ENCODE data around the gene LRRC4B. TPM values are rescaled to one million over a fixed set of nuclear protein-coding genes. Genes with fewer than 3 reads are reported as not detected.
"Not testable (repeated sequence)": the region's sequence is repeated elsewhere in the genome, so short reads cannot be mapped to it uniquely, and the experiment has no call there.

Gene LRRC4B
- total and polyA plus RNA-seq, 3 donors from 2014 or later = 2.8 to 10.1 (median 5.7) TPM

DNA sequence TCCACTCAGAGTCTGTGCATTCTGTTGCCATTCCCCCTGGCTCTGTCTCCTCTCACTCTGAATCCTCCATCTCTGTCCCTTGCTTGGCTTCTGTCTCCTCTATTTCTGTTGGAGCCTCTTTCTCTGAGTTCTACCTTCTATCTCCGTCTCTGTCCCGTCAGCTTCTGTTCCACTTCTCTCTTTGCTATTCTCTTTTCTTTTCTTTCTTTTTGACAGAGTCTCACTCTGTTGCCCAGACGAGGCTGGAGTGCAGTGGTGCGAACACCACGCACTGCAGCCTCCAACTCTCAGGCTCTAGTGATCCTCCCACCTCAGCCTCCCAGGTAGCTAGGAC, 33.8 kb upstream of the LRRC4B start:
- no peaks in the 10 kb centered on the region for H3K36me3 ChIP-seq (ENCODE audit: low read depth, missing control alignments)
- H3K27ac ChIP-seq = no peak overlapping the region
- H3K4me3 ChIP-seq = no peak overlapping the region
- no peaks in the 10 kb centered on the region for H3K27me3 ChIP-seq
- no peak for DNase-seq
- H3K9me3 ChIP-seq = no peaks in the 10 kb centered on the region
- intact Hi-C loops (cut with DNase I; ENCODE audit: low total_unique reads) = no loop called here
- 81 to 82% methylated on average over 5 of the region's 5 CpGs for WGBS, 2 donors
- no peaks in the 10 kb centered on the region for H3K4me1 ChIP-seq
- no peak for TF ChIP-seq POLR2A (IDR thresholded peaks at IDR 0.05)
- TF ChIP-seq, protein P1, sequence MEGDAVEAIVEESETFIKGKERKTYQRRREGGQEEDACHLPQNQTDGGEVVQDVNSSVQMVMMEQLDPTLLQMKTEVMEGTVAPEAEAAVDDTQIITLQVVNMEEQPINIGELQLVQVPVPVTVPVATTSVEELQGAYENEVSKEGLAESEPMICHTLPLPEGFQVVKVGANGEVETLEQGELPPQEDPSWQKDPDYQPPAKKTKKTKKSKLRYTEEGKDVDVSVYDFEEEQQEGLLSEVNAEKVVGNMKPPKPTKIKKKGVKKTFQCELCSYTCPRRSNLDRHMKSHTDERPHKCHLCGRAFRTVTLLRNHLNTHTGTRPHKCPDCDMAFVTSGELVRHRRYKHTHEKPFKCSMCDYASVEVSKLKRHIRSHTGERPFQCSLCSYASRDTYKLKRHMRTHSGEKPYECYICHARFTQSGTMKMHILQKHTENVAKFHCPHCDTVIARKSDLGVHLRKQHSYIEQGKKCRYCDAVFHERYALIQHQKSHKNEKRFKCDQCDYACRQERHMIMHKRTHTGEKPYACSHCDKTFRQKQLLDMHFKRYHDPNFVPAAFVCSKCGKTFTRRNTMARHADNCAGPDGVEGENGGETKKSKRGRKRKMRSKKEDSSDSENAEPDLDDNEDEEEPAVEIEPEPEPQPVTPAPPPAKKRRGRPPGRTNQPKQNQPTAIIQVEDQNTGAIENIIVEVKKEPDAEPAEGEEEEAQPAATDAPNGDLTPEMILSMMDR (IDR thresholded peaks at IDR 0.05) = no peak

DNA sequence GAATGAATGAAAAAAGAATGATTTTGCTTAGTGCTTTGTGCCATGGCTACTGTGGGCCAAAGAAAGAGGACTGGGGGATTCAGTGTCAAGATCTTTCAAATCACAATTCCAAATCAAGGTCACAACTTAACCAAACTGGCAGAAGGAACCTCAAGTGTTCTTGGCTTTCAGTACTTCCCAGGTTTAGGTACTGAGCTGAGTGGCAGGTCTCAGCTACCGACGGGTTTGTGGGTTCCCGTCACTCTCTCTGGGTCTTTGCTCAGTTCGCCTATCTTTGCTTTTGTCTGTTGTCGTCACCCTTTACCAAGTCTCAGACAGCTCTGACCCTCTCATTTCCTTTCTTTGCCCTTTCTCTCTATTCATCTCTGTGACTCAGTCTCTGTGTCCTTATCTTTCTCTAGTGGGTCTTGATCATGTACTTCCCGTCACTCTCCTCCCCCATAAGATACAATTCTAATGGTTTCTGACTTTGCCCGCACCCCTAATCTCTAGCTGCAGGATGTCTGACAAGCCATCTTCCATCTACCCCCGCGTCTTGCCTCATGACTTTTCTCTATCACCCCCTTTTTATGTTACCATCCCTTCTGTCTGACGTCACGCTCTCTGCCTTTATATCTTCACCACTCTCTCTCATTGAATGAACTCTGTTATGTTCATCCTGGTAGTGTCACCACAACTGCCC, 33.3 kb upstream of the LRRC4B start:
- WGBS, 2 donors = 69 to 70% methylated on average over 11 of the region's 11 CpGs
- DNase-seq = no peak
- intact Hi-C loops (cut with DNase I; ENCODE audit: low total_unique reads) = no loop called here
- H3K4me1 ChIP-seq = no peaks in the 10 kb centered on the region
- no peaks in the 10 kb centered on the region for H3K9me3 ChIP-seq
- TF ChIP-seq, protein P1 (IDR thresholded peaks at IDR 0.05) = no peak
- TF ChIP-seq POLR2A (IDR thresholded peaks at IDR 0.05) = no peak
- no peak overlapping the region for H3K4me3 ChIP-seq
- H3K27ac ChIP-seq = no peak overlapping the region
- H3K36me3 ChIP-seq (ENCODE audit: low read depth, missing control alignments) = no peaks in the 10 kb centered on the region
- no peaks in the 10 kb centered on the region for H3K27me3 ChIP-seq

- Histone ChIP-seq H3K4me3 (no peak overlapping the region), H3K27ac (no peak overlapping the region), H3K9me3 (no peaks in the 10 kb centered on the region), H3K27me3 (no peaks in the 10 kb centered on the region), H3K4me1 (no peaks in the 10 kb centered on the region), H3K36me3 (ENCODE audit: low read depth, missing control alignments) (no peaks in the 10 kb centered on the region)
- WGBS, 2 donors = 87 to 91% methylated on average over 9 of the region's 9 CpGs
- intact Hi-C loops (cut with DNase I; ENCODE audit: low total_unique reads) = no loop called here
- DNase-seq = no peak
- TF ChIP-seq, protein P1 (IDR thresholded peaks at IDR 0.05) = no peak
- no peak for TF ChIP-seq POLR2A (IDR thresholded peaks at IDR 0.05)
Measured at GRCh38 chr19:50599427-50599826, 31.2 kb upstream of the LRRC4B start.

- Histone ChIP-seq H3K27ac (no peak overlapping the region), H3K9me3 (no peaks in the 10 kb centered on the region), H3K36me3 (ENCODE audit: low read depth, missing control alignments) (no peaks in the 10 kb centered on the region), H3K27me3 (no peaks in the 10 kb centered on the region), H3K4me3 (no peak overlapping the region), H3K4me1 (no peaks in the 10 kb centered on the region)
- TF ChIP-seq, protein P1 (IDR thresholded peaks at IDR 0.05) = no peak
- no peak for TF ChIP-seq POLR2A (IDR thresholded peaks at IDR 0.05)
- intact Hi-C loops (cut with DNase I; ENCODE audit: low total_unique reads) = no loop called here
- 70 to 73% methylated on average over 3 of the region's 3 CpGs for WGBS, 2 donors
- DNase-seq = no peak
Measured at GRCh38 chr19:50590191-50590590, 22.0 kb upstream of the LRRC4B start.

DNA sequence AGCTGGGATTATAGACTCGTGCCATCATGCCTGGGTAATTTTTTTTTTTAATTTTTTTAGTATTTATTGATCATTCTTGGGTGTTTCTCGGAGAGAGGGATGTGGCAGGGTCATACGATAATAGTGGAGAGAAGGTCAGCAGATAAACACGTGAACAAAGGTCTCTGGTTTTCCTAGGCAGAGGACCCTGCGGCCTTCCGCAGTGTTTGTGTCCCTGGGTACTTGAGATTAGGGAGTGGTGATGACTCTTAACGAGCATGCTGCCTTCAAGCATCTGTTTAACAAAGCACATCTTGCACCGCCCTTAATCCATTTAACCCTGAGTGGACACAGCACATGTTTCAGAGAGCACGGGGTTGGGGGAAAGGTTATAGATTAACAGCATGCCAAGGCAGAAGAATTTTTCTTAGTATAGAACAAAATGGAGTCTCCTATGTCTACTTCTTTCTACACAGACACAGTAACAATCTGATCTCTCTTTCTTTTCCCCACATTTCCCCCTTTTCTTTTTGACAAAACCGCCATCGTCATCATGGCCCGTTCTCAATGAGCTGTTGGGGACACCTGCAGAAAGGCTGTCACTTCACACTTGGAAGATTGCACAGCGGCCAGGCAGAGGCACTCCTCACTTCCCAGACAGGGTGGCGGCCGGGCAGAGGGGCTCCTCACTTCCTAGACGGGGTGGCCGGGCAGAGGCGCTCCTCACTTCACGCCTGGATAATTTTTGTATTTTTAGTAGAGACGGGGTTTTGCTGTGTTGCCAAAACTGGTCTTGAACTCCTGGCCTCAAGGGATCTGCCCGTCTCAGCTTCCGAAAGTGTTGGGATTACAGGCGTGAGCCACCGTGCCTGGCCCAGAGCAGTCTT, 13.8 kb upstream of the LRRC4B start:
- H3K4me3 ChIP-seq; H3K36me3 ChIP-seq (ENCODE audit: low read depth, missing control alignments); DNase-seq; H3K4me1 ChIP-seq; H3K27me3 ChIP-seq; H3K27ac ChIP-seq; H3K9me3 ChIP-seq; intact Hi-C loops (cut with DNase I; ENCODE audit: low total_unique reads): not testable (repeated sequence)
- WGBS, 2 donors = 86% methylated on average over 23 of the region's 24 CpGs
